HL-60 (cell line): ENCODE data around the gene GFY.

Experiments used
- GABPA ChIP-seq: IDR thresholded peaks from 2 replicates; pipeline ENCODE4 v1.6.1; 2012; ENCODE audit warnings: low read depth
- POLR2AphosphoS5 ChIP-seq: IDR thresholded peaks from 2 replicates; pipeline ENCODE4 v1.6.1; 2012; ENCODE audit warnings: low read depth
- SPI1 ChIP-seq: IDR thresholded peaks from 2 replicates; pipeline ENCODE4 v1.6.1; 2012; ENCODE audit warnings: low read depth, mild to moderate bottlenecking, borderline replicate concordance
- TF ChIP-seq, protein P1 (sequence below): IDR thresholded peaks from one replicate; pipeline ENCODE4 v1.5.1; 2011; ENCODE audit warnings: low read length, control low read depth, inconsistent platforms; ENCODE audit not compliant: insufficient read depth
- TF ChIP-seq, protein P2 (sequence below): IDR thresholded peaks from 2 replicates; pipeline ENCODE4 v1.6.1; 2012; ENCODE audit warnings: low read depth; ENCODE audit not compliant: insufficient replicate concordance

DNA sequence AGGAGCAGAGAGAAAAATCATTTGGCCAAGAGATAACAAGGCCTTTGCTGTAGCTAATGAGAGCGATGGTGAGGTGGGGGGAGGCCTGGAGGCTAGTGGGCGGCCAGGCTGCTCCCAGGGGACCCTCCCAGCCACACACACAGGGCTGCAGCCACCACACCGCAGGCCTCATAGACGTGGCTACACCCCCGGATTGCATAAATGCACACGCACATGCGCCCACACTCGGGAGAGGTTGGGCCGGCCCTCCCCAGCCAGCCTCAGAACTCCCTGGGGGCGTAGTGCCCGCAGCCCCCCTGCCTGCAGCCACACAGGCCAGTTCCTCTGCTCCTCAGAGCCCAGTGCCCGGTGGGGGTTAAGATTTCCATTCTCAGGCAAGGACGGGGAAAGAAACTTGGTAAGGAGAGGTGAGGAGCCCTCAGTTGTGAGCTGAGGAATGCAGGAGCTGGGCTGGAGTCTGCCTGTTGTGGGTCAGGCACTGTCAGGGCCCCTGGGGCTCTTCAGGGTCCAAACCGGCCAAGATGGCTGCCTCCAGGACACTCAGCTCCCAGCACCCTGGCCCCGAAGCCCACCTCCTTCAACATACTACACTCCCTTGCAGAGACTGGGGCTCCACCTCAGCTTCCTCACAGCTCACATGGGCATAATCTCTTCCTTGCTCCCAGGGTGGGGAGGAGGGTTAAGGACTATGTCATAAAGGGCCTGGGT is 9.9 kb upstream of the GFY start:
- TF ChIP-seq, protein P1, sequence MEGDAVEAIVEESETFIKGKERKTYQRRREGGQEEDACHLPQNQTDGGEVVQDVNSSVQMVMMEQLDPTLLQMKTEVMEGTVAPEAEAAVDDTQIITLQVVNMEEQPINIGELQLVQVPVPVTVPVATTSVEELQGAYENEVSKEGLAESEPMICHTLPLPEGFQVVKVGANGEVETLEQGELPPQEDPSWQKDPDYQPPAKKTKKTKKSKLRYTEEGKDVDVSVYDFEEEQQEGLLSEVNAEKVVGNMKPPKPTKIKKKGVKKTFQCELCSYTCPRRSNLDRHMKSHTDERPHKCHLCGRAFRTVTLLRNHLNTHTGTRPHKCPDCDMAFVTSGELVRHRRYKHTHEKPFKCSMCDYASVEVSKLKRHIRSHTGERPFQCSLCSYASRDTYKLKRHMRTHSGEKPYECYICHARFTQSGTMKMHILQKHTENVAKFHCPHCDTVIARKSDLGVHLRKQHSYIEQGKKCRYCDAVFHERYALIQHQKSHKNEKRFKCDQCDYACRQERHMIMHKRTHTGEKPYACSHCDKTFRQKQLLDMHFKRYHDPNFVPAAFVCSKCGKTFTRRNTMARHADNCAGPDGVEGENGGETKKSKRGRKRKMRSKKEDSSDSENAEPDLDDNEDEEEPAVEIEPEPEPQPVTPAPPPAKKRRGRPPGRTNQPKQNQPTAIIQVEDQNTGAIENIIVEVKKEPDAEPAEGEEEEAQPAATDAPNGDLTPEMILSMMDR, result no peak
- TF ChIP-seq GABPA (no peak), POLR2AphosphoS5 (peak; percentile 70), SPI1 (peak; percentile 41; the same call in 1 of the 2 replicates)
- TF ChIP-seq, protein P2, sequence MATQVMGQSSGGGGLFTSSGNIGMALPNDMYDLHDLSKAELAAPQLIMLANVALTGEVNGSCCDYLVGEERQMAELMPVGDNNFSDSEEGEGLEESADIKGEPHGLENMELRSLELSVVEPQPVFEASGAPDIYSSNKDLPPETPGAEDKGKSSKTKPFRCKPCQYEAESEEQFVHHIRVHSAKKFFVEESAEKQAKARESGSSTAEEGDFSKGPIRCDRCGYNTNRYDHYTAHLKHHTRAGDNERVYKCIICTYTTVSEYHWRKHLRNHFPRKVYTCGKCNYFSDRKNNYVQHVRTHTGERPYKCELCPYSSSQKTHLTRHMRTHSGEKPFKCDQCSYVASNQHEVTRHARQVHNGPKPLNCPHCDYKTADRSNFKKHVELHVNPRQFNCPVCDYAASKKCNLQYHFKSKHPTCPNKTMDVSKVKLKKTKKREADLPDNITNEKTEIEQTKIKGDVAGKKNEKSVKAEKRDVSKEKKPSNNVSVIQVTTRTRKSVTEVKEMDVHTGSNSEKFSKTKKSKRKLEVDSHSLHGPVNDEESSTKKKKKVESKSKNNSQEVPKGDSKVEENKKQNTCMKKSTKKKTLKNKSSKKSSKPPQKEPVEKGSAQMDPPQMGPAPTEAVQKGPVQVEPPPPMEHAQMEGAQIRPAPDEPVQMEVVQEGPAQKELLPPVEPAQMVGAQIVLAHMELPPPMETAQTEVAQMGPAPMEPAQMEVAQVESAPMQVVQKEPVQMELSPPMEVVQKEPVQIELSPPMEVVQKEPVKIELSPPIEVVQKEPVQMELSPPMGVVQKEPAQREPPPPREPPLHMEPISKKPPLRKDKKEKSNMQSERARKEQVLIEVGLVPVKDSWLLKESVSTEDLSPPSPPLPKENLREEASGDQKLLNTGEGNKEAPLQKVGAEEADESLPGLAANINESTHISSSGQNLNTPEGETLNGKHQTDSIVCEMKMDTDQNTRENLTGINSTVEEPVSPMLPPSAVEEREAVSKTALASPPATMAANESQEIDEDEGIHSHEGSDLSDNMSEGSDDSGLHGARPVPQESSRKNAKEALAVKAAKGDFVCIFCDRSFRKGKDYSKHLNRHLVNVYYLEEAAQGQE, result no peak
